Mesangial cell (primary cell): ENCODE measurements around the gene GATA6. TPM values are rescaled to one million over a fixed set of nuclear protein-coding genes. Genes with fewer than 3 reads are reported as not detected.

Source experiments
- total RNA-seq: library from RNA; depleted of rRNA; stranded (reverse); fragments of >200 nt; gene quantifications from 2 replicates; pipeline ENCODE4 v1.2.3, GENCODE V29; 2015

Gene GATA6
- 20.7 and 26.0 TPM in 2 replicates for total RNA-seq

DNA sequence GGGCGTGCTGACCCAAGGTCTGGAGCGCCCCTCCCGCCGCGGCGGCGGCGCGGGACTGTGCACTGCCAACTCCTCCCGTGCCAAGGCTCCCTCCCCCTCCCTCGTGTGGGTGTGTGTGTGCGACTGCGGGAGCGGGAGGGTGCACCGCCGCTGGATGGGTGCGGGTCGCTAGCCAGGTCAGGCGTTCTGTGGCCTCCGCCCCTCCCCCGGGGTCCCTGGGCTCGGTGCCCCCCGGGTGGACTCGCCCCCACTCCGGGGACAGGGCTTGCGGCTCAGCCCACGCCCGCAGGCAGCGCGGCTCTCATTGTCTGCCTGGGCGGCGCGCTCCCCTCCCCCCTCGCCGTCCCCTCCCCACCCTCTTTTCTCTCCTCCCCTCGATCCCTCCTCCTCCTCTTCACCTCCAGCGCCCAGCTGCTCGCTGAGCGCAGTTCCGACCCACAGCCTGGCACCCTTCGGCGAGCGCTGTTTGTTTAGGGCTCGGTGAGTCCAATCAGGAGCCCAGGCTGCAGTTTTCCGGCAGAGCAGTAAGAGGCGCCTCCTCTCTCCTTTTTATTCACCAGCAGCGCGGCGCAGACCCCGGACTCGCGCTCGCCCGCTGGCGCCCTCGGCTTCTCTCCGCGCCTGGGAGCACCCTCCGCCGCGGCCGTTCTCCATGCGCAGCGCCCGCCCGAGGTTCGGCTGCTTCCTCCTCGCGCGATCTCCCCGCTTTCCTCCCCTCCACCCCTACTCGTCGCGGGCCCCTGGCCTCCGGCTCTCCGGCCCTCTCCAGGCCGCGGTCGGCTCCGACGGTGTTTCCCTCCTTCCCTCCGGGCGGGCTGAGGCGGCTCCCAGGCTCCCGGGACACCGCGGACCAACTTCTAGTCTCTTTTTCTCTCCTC lies at the start of gene GATA6:
Gene GATA6 (plus strand): TSS at position 579 of the 878 bp plus-strand sequence. CDS start 1,556 bp downstream, outside the sequence.

Other genes starting within 250 kb of the GATA6 start
- gene CTAGE1, start 248.3 kb downstream of the GATA6 start, total RNA-seq = not detected in 2 replicates